ENCODE results near the gene GSPT1.

DNA sequence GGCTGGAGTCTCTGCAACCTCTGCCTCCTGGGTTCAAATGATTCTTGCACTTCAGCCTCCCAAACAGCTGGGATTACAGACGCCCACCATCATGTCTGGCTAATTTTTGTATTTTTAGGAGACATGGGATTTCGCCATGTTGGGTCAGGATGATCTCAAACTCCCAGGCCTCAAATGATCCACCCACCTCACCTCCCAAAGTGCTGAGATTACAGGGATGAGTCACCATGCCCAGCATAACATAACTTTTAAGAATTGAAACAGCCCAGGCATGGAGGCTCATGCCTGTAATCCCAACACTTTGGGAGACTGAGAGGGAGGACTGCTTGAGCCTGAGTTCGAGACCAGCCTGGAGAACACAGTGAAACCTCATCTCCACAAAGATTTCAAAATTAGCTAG is 66.9 kb downstream of the GSPT1 start:
- TF ChIP-seq, protein P1, sequence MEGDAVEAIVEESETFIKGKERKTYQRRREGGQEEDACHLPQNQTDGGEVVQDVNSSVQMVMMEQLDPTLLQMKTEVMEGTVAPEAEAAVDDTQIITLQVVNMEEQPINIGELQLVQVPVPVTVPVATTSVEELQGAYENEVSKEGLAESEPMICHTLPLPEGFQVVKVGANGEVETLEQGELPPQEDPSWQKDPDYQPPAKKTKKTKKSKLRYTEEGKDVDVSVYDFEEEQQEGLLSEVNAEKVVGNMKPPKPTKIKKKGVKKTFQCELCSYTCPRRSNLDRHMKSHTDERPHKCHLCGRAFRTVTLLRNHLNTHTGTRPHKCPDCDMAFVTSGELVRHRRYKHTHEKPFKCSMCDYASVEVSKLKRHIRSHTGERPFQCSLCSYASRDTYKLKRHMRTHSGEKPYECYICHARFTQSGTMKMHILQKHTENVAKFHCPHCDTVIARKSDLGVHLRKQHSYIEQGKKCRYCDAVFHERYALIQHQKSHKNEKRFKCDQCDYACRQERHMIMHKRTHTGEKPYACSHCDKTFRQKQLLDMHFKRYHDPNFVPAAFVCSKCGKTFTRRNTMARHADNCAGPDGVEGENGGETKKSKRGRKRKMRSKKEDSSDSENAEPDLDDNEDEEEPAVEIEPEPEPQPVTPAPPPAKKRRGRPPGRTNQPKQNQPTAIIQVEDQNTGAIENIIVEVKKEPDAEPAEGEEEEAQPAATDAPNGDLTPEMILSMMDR (IDR thresholded peaks at IDR 0.05), result no peak
- TF ChIP-seq POLR2A (IDR thresholded peaks at IDR 0.05), result no peak
- TF ChIP-seq EP300 (IDR thresholded peaks at IDR 0.05), result no peak
